GM21717 (cell line): ENCODE measurements around the gene TMEM89.

ENCODE experiments used
- ATAC-seq: cut with Tn5 transposase; IDR thresholded peaks from one replicate; pipeline ENCODE4 v1.9.1; 2021; ENCODE audit warnings: mild to moderate bottlenecking, moderate library complexity; ENCODE audit not compliant: unreplicated experiment

The TMEM89 gene

GRCh38 chr3:48642605-48643004, 21.0 kb upstream of the TMEM89 start:
- no peak for ATAC-seq

DNA sequence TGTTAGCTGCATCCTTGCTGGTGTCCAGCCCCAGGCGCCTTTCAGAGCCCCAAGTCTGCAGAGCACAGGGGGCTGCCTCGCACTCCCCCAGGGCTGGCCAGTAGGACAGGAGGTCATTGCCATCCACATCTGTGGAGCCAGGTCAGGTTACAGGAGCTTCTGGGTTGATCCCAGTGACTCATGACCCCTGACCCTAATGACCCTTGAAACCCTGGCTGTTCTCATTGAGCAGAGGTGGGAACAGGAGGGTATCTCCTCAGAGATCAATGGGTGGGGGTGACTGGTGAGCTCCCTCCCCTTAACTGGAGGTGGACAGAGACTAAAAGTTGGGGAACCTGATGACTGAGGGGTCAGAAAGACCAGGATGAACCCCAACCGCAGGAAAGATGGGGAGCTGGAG, 19.8 kb upstream of the TMEM89 start:
- no peak for ATAC-seq

DNA sequence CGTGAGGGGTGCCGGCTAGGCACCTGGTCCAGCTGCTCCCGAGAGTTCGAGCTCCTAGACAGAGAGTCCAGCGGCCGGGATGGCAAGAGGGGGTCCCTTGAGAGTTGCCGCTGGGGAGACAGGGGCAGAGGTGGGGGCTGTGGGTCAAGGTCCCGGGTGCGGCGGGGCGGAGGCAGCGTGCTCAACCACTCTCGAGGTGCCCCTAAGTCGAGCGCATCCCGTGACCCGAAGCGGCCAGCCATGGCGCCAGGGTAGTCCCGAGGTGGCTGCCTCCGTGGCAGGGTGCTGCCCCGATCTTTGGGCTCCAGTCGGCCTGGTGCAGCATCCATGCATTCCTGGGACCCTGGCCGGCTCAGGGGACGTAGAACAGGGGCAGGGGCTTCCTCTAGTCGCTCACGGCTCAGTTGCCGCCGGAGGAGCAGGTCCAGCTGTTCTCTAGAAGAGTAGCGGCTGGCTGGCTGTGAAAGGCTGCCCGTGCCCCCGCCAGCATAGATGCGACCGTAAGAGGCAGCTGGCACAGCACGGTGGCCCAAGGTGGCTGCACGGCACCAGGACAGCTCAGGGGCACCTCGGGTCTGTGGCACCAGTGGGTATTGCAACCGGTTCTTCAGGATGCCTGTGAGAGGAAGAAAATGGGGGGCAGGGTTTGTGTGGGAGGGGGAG, 18.5 kb upstream of the TMEM89 start:
- ATAC-seq = no peak

- ATAC-seq = no peak
Observed at GRCh38 chr3:48637305-48637704, 15.7 kb upstream of the TMEM89 start.

GRCh38 chr3:48636149-48636655, 14.6 kb upstream of the TMEM89 start:
- ATAC-seq = no peak

- peak; percentile 84 for ATAC-seq
Observed at GRCh38 chr3:48635222-48636021, 13.9 kb upstream of the TMEM89 start, which contains the start of gene SLC26A6. TSS of gene SLC26A6 (minus strand) at chr3:48635461. CDS start at chr3:48635393, 68 bp downstream.

- no peak for ATAC-seq
Observed at GRCh38 chr3:48634661-48635221, 13.2 kb upstream of the TMEM89 start.

- no peak for ATAC-seq
Observed at GRCh38 chr3:48633743-48634142, 12.2 kb upstream of the TMEM89 start.

DNA sequence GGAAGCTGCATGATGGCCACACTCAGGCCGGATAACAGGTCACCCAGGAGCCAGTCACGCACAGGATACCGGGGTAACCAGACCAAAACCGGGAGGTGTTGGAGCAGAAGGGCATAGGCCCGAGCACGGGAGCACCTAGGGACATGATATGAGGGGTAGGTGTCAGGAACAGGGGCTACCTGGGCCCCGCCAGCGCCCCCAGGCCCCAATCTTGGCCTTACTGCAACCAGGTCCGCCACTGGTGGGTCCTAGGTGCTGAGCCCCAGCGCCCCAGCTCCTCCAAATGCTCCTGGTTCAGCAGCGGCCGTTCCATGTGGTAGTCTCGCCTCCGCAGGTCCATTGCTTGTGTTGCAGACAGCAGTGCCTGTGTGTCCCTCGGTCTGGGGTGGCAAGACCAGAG, 11.7 kb upstream of the TMEM89 start:
- no peak for ATAC-seq

DNA sequence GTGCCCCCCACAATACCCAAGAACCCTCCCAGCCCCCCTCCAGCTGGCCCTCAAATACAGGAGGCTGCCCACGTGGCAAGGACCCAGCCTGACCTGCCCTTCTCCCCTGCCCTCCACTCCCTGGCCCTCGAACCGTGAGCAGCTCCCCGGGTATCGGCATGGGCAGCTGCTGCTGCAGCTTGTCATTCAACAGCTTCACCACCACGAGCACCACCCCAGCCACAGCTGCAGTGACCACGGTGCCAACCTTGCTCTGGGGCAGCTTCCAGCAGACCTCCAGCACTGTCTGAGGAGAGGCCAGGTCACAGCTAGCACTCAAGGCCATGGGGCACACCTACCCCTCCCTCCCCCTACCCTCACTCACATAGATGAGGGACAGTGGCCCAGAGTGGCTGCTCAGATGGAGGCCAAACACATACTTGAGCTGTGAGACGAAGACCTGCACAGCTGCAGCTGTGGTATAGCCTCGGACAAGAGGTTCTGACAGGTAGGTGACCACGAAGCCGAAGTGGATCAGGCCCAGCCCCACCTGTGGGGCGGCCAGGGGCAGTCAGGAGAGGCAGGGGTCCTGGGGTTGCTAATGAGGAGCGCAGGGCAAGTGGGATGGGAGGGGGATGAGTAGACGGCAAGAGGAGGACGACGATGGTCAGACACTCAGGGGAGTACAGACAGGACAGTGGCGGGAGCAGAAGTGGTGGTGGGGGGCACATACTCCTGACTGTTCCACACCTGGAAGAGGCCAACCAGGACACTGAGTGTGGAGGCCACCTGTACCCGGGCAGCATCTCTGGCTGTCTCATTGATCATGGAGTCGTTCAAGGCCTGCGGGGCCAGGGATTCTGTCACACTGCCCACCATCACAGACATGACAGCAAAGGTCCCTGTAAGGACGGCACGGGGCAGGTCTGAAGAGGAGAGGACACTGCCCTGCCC, 10.2 kb upstream of the TMEM89 start:
- no peak for ATAC-seq

- no peak for ATAC-seq
Observed at GRCh38 chr3:48630833-48631232, 9.3 kb upstream of the TMEM89 start.

- no peak for ATAC-seq
Observed at GRCh38 chr3:48630407-48630806, 8.8 kb upstream of the TMEM89 start.

DNA sequence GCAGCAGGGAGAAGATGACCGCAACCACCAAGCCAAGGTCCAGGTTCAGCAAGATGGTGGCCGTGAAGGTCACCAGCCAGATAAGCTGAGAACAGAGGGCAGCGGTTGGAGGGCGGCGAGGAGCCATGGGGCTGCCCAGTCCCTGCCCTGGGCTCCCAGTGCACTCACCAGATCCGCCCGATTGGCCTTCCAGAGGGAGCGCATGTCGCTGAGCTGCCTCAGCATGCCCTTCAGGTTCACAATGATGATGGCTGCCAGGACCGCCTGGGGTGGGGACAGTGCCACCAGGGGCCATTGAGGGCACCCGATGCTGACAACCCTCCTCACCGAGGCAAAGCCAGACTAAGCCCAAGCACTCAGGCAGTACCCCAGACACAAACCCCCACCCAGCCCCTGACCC, 8.3 kb upstream of the TMEM89 start:
- no peak for ATAC-seq

DNA sequence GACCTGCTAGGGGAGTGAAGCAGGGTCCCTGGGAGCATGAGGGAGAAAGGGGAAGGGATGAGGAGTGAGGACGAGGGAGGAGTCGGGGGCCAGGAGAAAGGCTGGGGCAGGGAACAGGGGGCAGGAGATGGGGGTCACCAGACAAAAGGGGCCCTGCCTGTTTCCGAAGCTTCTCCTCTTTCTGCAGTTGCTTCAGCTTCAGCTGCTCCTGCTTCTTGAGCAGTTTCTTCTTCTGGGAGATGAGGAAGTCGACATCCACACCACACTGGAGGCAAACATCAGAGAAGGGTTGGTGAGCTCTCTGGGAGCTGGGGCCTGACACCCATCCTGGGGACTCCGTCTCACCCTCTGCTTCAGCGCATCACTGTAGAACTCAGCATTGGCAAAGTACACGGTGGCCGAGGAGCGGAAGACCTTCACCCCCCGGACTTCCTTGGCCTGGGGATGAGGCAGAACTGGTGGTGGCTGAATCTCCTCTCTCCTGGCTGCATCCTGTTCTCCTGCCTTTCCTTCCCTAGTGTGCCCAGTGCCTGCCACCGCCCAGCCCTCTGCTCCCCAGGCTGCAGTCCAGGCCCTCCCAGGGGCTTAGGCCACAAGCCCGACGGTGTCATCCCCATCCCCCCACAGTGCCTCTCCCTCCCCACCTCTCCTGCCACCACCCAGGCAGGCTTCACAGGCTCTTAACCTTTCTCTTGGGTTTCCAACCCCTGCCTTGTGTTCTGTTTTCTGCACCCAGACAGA, 6.9 kb upstream of the TMEM89 start:
- no peak for ATAC-seq

DNA sequence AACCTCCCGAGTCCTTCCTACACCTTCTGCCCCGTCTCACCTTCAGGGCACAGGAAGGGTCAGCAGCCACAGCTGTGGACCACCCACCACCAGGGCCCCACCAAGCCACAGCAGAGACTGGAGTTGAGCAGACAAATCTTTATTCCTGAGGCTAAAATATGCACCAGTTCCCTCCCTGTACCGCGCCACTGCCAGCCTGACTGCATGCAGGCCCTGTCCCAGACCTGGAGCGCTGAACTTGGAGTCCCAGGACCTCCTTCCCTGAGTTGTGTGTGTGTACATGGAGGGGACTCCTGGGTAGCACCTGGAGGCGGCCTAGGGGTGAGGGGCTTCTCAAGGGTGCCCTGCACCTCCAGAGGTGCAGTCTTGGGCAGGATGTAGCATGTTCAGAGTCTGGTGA, 4.0 kb upstream of the TMEM89 start:
- no peak for ATAC-seq

- ATAC-seq = no peak
Observed at GRCh38 chr3:48624767-48625166, 3.2 kb upstream of the TMEM89 start.

DNA sequence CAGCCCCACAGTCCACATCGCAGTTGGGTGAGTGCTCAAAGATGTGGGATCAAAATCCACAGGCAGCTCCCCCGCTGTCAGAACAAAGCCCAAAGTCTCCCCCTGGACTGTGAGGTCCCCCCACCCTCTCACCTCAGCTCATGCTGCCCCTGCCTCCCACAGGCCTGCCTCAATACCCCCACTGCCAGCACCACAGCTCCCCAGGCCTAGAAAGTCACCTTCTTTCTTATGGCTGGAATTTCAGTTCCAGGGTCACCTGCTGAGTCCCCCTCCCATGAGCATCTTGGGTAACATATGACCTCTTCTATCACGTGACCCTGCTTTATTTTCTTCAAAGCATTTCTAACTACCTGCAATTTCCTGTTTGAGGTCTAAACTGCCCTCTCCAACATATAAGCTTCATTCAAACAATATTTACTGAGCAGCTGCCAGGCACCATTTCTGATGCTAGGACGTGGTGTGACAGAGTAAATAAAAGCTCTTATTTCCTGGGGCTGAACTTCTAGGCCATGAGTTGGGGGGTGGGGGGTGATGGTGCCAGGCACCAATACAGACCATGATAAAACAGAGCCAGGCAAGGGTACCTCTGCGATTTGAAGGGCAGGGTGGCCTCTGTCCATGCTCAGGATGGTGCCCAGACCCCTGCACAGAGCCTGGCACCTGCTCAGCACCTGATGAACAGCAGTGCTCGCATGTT, 2.4 kb upstream of the TMEM89 start:
- ATAC-seq = no peak

DNA sequence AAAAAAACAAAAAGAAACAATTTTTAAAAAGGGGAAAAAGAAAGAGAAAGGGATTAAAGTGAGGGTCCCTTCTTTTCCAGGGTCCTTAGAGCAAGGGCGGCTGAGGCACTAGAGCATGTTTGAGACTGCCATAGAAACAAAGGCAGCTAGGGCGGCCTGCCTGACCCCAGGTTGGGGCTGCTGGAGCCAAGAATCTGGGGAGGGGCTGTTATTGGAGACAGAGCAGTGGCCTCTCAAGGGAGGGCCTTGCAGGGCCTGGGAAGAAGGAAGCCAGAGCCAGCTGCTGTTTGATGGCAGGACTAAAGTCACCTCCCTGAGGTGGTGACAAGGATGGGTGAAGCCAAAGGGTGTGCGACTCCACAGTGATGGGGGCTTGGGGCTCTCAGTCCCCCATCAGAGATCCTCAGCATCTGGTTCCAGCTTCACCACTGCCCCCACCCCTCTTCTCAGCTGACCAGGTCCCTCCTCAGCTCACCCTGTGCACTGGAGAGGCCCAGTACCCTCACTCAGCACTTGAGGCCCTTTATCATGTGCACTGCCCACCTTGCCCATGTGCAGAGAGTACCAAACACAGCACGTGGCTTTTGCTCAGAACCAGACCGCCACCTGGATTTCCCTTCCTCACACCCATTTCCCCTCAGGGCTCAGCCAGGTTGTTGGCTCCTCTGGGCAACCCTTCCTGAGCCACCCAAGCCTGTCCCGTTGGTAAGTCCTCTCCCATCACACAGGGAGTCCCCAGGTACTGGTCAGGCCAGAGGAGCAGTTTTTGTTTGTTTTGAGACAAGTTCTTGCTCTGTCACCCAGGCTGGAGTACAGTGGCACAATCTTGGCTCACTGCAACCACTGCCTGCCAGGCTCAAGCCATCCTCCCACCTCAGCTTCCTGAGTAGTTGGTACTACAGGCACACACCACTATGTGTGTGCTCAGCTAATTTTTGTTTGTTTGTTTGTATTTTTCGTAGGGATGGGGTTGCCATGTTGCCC, 1.7 kb downstream of the TMEM89 start:
- no peak for ATAC-seq
